Activated B cell treated with CpG ODN at 0.5 μM for 24 hours (primary cell): ENCODE results near the gene NFKBIA. TPM values are rescaled to one million over a fixed set of nuclear protein-coding genes. Genes with fewer than 3 reads are reported as not detected.

ENCODE experiments used
- ATAC-seq: fragments of 200-7000 bp; cut with Tn5 transposase; one replicate; pipeline ENCODE4 v1.10.0; 2021; ENCODE audit warnings: low read depth, mild to moderate bottlenecking, moderate library complexity
- CTCF ChIA-PET: fragments of 350-600 bp; sonication (Branson Sonifier 250); formaldehyde crosslinking; loops from one replicate; lab custom pipeline; 2021; ENCODE audit warnings: antibody characterized with exemption; lab: Charles Lee
- POLR2A ChIA-PET: fragments of 350-600 bp; sonication (Branson Sonifier 250); formaldehyde crosslinking; loops from one replicate; lab custom pipeline; 2021; ENCODE audit warnings: antibody characterized with exemption; lab: Charles Lee
- DNase-seq: peaks from one replicate; pipeline ENCODE4 v3.0.0; 2022
- H3K27ac Mint-ChIP-seq: one replicate; pipeline ENCODE4 v1.8.0; 2020; ENCODE audit warnings: mixed read lengths
- H3K27me3 Mint-ChIP-seq: one replicate; pipeline ENCODE4 v1.8.0; 2021; ENCODE audit warnings: mixed read lengths
- H3K36me3 Mint-ChIP-seq: one replicate; pipeline ENCODE4 v1.8.0; 2021; ENCODE audit warnings: low read depth, mixed read lengths
- H3K4me1 Mint-ChIP-seq: one replicate; pipeline ENCODE4 v1.8.0; 2021; ENCODE audit warnings: mixed read lengths
- H3K4me3 Mint-ChIP-seq: one replicate; pipeline ENCODE4 v1.8.0; 2020; ENCODE audit warnings: mild to moderate bottlenecking, mixed read lengths
- H3K9me3 Mint-ChIP-seq: one replicate; pipeline ENCODE4 v1.8.0; 2020; ENCODE audit warnings: mixed read lengths
- CTCF ChIP-seq: fragments of 200-600 bp; IDR thresholded peaks from one replicate; pipeline ENCODE4 v1.8.0; 2022; ENCODE audit warnings: antibody characterized with exemption, mild to moderate bottlenecking
- intact Hi-C: fragments of 100-400 bp; cut with micrococcal nuclease; formaldehyde crosslinking; loops from one replicate; pipeline ENCODE4 v1.15.1; 2024
- total RNA-seq: library from RNA; stranded (reverse); gene quantifications from 2 replicates; pipeline ENCODE4 v1.2.3, GENCODE V29; 2022

Gene NFKBIA
- total RNA-seq, 1 donor from 2014 or later, result 515 TPM

- no peaks in the 10 kb centered on the region for H3K9me3 Mint-ChIP-seq
- ATAC-seq (no peak), DNase-seq (no peak)
- ChIA-PET CTCF (interaction anchor here (0.7 to 4.3 kb wide), 6 partner anchors 144 to 265 kb away, joined by 3 to 47 read pairs (median 14); no protein-coding TSS in a partner anchor), POLR2A (interaction anchor here (1.3 to 9.9 kb wide), 11 partner anchors 39 to 776 kb away, joined by 5 to 211 read pairs (median 37); partner anchors contain the start of genes FAM177A1, PPP2R3C, PRORP and PSMA6)
- peak overlapping the region; percentile 96 for H3K27ac Mint-ChIP-seq
- H3K4me3 Mint-ChIP-seq, result peak overlapping the region; percentile 92
- TF ChIP-seq CTCF, result no peak
- H3K36me3 Mint-ChIP-seq, result peaks cover 31% of the 10 kb centered on the region
- peaks cover 41% of the 10 kb centered on the region for H3K4me1 Mint-ChIP-seq
- intact Hi-C loops, result no loop called here
- H3K27me3 Mint-ChIP-seq, result no peaks in the 10 kb centered on the region
Measured at GRCh38 chr14:35406090-35406489, 1.5 kb upstream of the NFKBIA start.

GRCh38 chr14:35405304-35405996 lies 901 bp upstream of the NFKBIA start:
- H3K27ac Mint-ChIP-seq, result peak overlapping the region; percentile 96
- DNase-seq (no peak), ATAC-seq (no peak)
- ChIA-PET POLR2A (interaction anchor here (0.5 to 9.9 kb wide), 46 partner anchors 8 to 775 kb away, joined by 3 to 211 read pairs (median 10); partner anchors contain the start of genes BAZ1A, BRMS1L, CFL2 and FAM177A1), CTCF (interaction anchor here (0.6 to 4.3 kb wide), 12 partner anchors 91 to 284 kb away, joined by 3 to 47 read pairs (median 6); partner anchors contain the start of genes PPP2R3C, PRORP and PSMA6)
- no peaks in the 10 kb centered on the region for H3K9me3 Mint-ChIP-seq
- no peaks in the 10 kb centered on the region for H3K27me3 Mint-ChIP-seq
- peaks cover 48% of the 10 kb centered on the region for H3K4me1 Mint-ChIP-seq
- intact Hi-C loops, result loop anchor here (2.0 kb wide), 2 partner anchors 775 to 943 kb away; partner anchors contain the start of genes SNX6 and SPTSSA
- H3K36me3 Mint-ChIP-seq, result peaks cover 37% of the 10 kb centered on the region
- no peak for TF ChIP-seq CTCF
- peak overlapping the region; percentile 92 for H3K4me3 Mint-ChIP-seq

- Mint-ChIP-seq H3K4me3 (peak overlapping the region; percentile 96), H3K27me3 (no peaks in the 10 kb centered on the region), H3K36me3 (peaks cover 51% of the 10 kb centered on the region), H3K4me1 (peaks cover 63% of the 10 kb centered on the region), H3K27ac (peak overlapping the region; percentile 96), H3K9me3 (no peaks in the 10 kb centered on the region)
- CTCF ChIA-PET, result interaction anchor here (0.9 to 4.3 kb wide), 11 partner anchors 89 to 282 kb away, joined by 3 to 47 read pairs (median 5); partner anchors contain the start of genes PPP2R3C, PRORP and PSMA6
- ATAC-seq (peak; percentile 57), DNase-seq (peak; percentile 93)
- intact Hi-C loops, result loop anchor here (1.0 to 5.0 kb wide), 13 partner anchors 37 to 941 kb away; partner anchors contain the start of genes EAPP, FAM177A1, PRORP and PSMA6
- TF ChIP-seq CTCF, result no peak
- POLR2A ChIA-PET, result interaction anchor here (0.6 to 9.9 kb wide), 50 partner anchors 9 to 864 kb away, joined by 3 to 211 read pairs (median 8); partner anchors contain the start of genes BAZ1A, BRMS1L, CFL2 and EAPP
Measured at GRCh38 chr14:35403603-35404448, 723 bp downstream of the NFKBIA start.

GRCh38 chr14:35403114-35403602 lies 1.4 kb downstream of the NFKBIA start:
- H3K36me3 Mint-ChIP-seq, result peaks cover 54% of the 10 kb centered on the region
- POLR2A ChIA-PET, result interaction anchor here (0.6 to 9.9 kb wide), 42 partner anchors 8 to 854 kb away, joined by 3 to 211 read pairs (median 10); partner anchors contain the start of genes BAZ1A, BRMS1L, CFL2 and FAM177A1

More at GRCh38 chr14:35403114-35403602, 1.4 kb downstream of the NFKBIA start:
- ATAC-seq, result no peak
- intact Hi-C loops, result loop anchor here (2.0 to 5.0 kb wide), 2 partner anchors 62 to 866 kb away; partner anchors contain the start of gene EAPP
- peak; percentile 24 for DNase-seq
- CTCF ChIA-PET, result interaction anchor here (1.2 to 4.3 kb wide), 5 partner anchors 111 to 281 kb away, joined by 5 to 47 read pairs (median 10); partner anchors contain the start of genes PPP2R3C, PRORP and PSMA6
- no peaks in the 10 kb centered on the region for H3K9me3 Mint-ChIP-seq
- no peaks in the 10 kb centered on the region for H3K27me3 Mint-ChIP-seq
- H3K4me3 Mint-ChIP-seq, result peak overlapping the region; percentile 96
- H3K27ac Mint-ChIP-seq, result peak overlapping the region; percentile 88
- peaks cover 69% of the 10 kb centered on the region for H3K4me1 Mint-ChIP-seq
- no peak for TF ChIP-seq CTCF
